BJ (cell line): ENCODE measurements around the gene PPID. TPM values are rescaled to one million over a fixed set of nuclear protein-coding genes. Genes with fewer than 3 reads are reported as not detected.

ENCODE experiments used
- CTCF ChIA-PET: fragments of 350-600 bp; formaldehyde crosslinking; extraction: SDS; loops from one replicate; lab custom pipeline; 2021; ENCODE audit warnings: antibody characterized with exemption, inconsistent platforms; lab: Yijun Ruan, JAX
- POLR2A ChIA-PET: fragments of 300-600 bp; sonication (Branson Sonifier 250); formaldehyde crosslinking; extraction: SDS; loops from one replicate; lab custom pipeline; 2021; ENCODE audit warnings: antibody characterized with exemption; lab: Charles Lee
- DNase-seq: peaks from one replicate; pipeline ENCODE4 v3.0.0-alpha.2; 2011; ENCODE audit warnings: low read depth
- H3K27me3 ChIP-seq: 2 replicates; pipeline ENCODE4 v1.6.0; 2011; ENCODE audit warnings: low read length; ENCODE audit not compliant: control insufficient read depth, insufficient read depth
- H3K36me3 ChIP-seq: 2 replicates; pipeline ENCODE4 v1.5.1; 2011; ENCODE audit warnings: low read length; ENCODE audit not compliant: control insufficient read depth, insufficient read depth
- H3K4me3 ChIP-seq: 2 replicates; pipeline ENCODE4 v1.5.1; 2011; ENCODE audit warnings: low read depth, mild to moderate bottlenecking, control low read depth, low read length
- CTCF ChIP-seq: IDR thresholded peaks from 2 replicates; pipeline ENCODE4 v1.5.1; 2011; ENCODE audit warnings: low read depth, mild to moderate bottlenecking, control low read depth, inconsistent platforms, low read length, moderate library complexity; ENCODE audit not compliant: insufficient read depth
- polyA plus RNA-seq: library from polyadenylated mRNA; depleted of rRNA; stranded (reverse); fragments of >200 nt; gene quantifications from 2 replicates; pipeline ENCODE4 v1.2.3, GENCODE V29; 2011

The PPID gene
- polyA plus RNA-seq, 1 experiment: 11.3 TPM

- TF ChIP-seq CTCF: no peak
- no peak for DNase-seq
- H3K4me3 ChIP-seq: no peak overlapping the region
- no peaks in the 10 kb centered on the region for H3K27me3 ChIP-seq
- POLR2A ChIA-PET: no interaction called here
- H3K36me3 ChIP-seq: no peaks in the 10 kb centered on the region
- CTCF ChIA-PET: interaction anchor here (1.2 kb wide), 1 partner anchor 23 kb away, joined by 4 read pairs; no protein-coding TSS in a partner anchor
Observed at GRCh38 chr4:158678767-158679166, 44.4 kb downstream of the PPID start.

- ChIA-PET POLR2A (no interaction called here), CTCF (no interaction called here)
- H3K36me3 ChIP-seq: no peaks in the 10 kb centered on the region
- TF ChIP-seq CTCF: no peak
- no peaks in the 10 kb centered on the region for H3K27me3 ChIP-seq
- H3K4me3 ChIP-seq: no peak overlapping the region
- DNase-seq: no peak
Observed at GRCh38 chr4:158676076-158676475, 47.1 kb downstream of the PPID start.

GRCh38 chr4:158673633-158674032 lies 49.6 kb downstream of the PPID start:
- H3K4me3 ChIP-seq: no peak overlapping the region
- no peak for DNase-seq
- ChIA-PET POLR2A (no interaction called here), CTCF (no interaction called here)
- H3K27me3 ChIP-seq: no peaks in the 10 kb centered on the region
- no peaks in the 10 kb centered on the region; the same call in 1 of the 2 replicates for H3K36me3 ChIP-seq
- TF ChIP-seq CTCF: no peak

GRCh38 chr4:158671915-158672806 lies 51.0 kb downstream of the PPID start, which contains the start of gene ETFDH:
ETFDH (plus strand) TSS chr4:158672296; CDS start chr4:158672457, 161 bp downstream.
- Histone ChIP-seq H3K36me3 (no peaks in the 10 kb centered on the region; the same call in 1 of the 2 replicates), H3K27me3 (no peaks in the 10 kb centered on the region), H3K4me3 (peak within 1 kb of the TSS; percentile 71)
- ChIA-PET POLR2A (no interaction called here), CTCF (interaction anchor here (0.7 to 1.4 kb wide), 3 partner anchors 9 to 507 kb away, joined by 3 to 4 read pairs (median 3); no protein-coding TSS in a partner anchor)
- TF ChIP-seq CTCF: peak; percentile 75
- DNase-seq: peak; percentile 100

- no peak for DNase-seq
- no peaks in the 10 kb centered on the region for H3K27me3 ChIP-seq
- ChIA-PET CTCF (interaction anchor here (1.2 to 1.4 kb wide), 2 partner anchors 10 to 44 kb away, joined by 3 to 5 read pairs; no protein-coding TSS in a partner anchor), POLR2A (no interaction called here)
- no peaks in the 10 kb centered on the region; the same call in 1 of the 2 replicates for H3K36me3 ChIP-seq
- TF ChIP-seq CTCF: no peak
- peak within 1 kb of the TSS; percentile 71 for H3K4me3 ChIP-seq
Observed at GRCh38 chr4:158671665-158671914, 51.6 kb downstream of the PPID start, which contains the start of gene C4orf46. C4orf46 (minus strand) TSS chr4:158671887; CDS start chr4:158671801, 86 bp downstream.
